HEK293 (cell line): ENCODE results near the gene TRMT44.

Source experiments
- CTCF ChIP-seq: fragments of 450-650 bp; formaldehyde crosslinking; IDR thresholded peaks from 2 replicates; pipeline ENCODE4 v1.5.1; 2016; ENCODE audit warnings: missing biosample characterization, missing genetic modification characterization
- ZFP37 ChIP-seq: fragments of 450-650 bp; formaldehyde crosslinking; IDR thresholded peaks from 2 replicates; pipeline ENCODE4 v1.5.1; 2016; ENCODE audit warnings: missing biosample characterization, missing genetic modification characterization
- ZNF530 ChIP-seq: fragments of 450-650 bp; formaldehyde crosslinking; IDR thresholded peaks from 2 replicates; pipeline ENCODE4 v1.5.1; 2016; ENCODE audit warnings: low read depth, missing biosample characterization, missing genetic modification characterization
- ZNF629 ChIP-seq: fragments of 450-650 bp; formaldehyde crosslinking; IDR thresholded peaks from 2 replicates; pipeline ENCODE4 v1.5.1; 2017; ENCODE audit warnings: missing biosample characterization, missing genetic modification characterization

- TF ChIP-seq CTCF (tag by site-specific recombination), result no peak
- no peak for TF ChIP-seq ZFP37 (tag by site-specific recombination)
- TF ChIP-seq ZNF530 (tag by site-specific recombination), result no peak
- TF ChIP-seq ZNF629 (tag by site-specific recombination), result no peak
These were observed 84.2 kb downstream of the TRMT44 start for GRCh38 chr4:8524595-8525382.
